Stomach (tissue), 4 donors: Measurements from ENCODE around the gene UBAP2.

ENCODE experiments used
- CTCF ChIP-seq, 7 experiments: fragments of 450-650 bp in 4 of 7; fragments of 200-600 bp in 3 of 7; sonication (generic) in 3 of 7; IDR thresholded peaks; one replicate each; pipeline ENCODE4 v1.5.1; 2016 to 2019; ENCODE audit warnings: antibody characterized with exemption in 7 of 7, control low read depth in 2 of 7, mild to moderate bottlenecking in 1 of 7
- EP300 ChIP-seq: sonication (generic); formaldehyde crosslinking; IDR thresholded peaks from one replicate; pipeline ENCODE4 v1.6.1; 2017; ENCODE audit warnings: antibody characterized with exemption
- POLR2A ChIP-seq, 4 donors: fragments of 450-650 bp; IDR thresholded peaks; one replicate each; pipeline ENCODE4 v1.6.1; 2016; ENCODE audit warnings: antibody characterized with exemption in 4 of 4, control low read depth in 2 of 4, mild to moderate bottlenecking in 1 of 4, moderate library complexity in 1 of 4
- POLR2AphosphoS5 ChIP-seq, 3 donors: sonication (generic); formaldehyde crosslinking; IDR thresholded peaks; one replicate each; pipeline ENCODE4 v1.6.1; 2016; ENCODE audit warnings: antibody characterized with exemption in 3 of 3

DNA sequence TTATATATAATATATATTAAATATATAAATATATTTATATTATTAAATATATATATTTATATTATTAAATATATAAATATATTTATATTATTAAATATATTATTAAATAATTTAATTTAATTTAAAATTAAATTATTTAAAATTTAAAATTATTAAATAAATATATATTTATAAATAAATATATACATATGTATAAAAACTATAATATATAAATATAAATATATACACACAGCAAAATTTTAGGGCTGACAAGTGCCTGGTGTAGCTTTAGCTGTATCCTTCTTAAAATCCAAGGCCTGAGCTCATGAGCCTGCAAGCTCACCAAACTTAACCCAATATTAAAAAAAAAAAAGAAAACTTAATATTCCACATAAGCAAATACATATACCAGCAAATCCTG, 53.2 kb downstream of the UBAP2 start:
- TF ChIP-seq EP300: no peak
- no peak for TF ChIP-seq CTCF (IDR thresholded peaks at IDR 0.05)
- no peak for TF ChIP-seq POLR2A (IDR thresholded peaks at IDR 0.05)
- no peak for TF ChIP-seq POLR2AphosphoS5 (IDR thresholded peaks at IDR 0.05)
